SJSA1 (cell line): ENCODE data around the gene MYOM1. TPM values are rescaled to one million over a fixed set of nuclear protein-coding genes. Genes with fewer than 3 reads are reported as not detected.

Experiments used
- DNase-seq, 2 experiments: peaks; one replicate each; pipeline ENCODE4 v3.0.0-alpha.2; 2015 to 2020; ENCODE audit warnings: low spot score in 2 of 2, low read depth in 1 of 2
- H3K27ac ChIP-seq: fragments of 250-450 bp; sonication (Bioruptor Pico); 2 replicates; pipeline ENCODE4 v1.5.1; 2020; ENCODE audit warnings: mild to moderate bottlenecking, moderate library complexity
- H3K27me3 ChIP-seq: fragments of 250-450 bp; sonication (Bioruptor Pico); replicated peaks from 2 replicates; pipeline ENCODE4 v1.5.1; 2020; ENCODE audit warnings: mild to moderate bottlenecking, moderate library complexity
- H3K36me3 ChIP-seq: fragments of 250-450 bp; sonication (Bioruptor Pico); 2 replicates; pipeline ENCODE4 v1.5.1; 2020; ENCODE audit warnings: mild to moderate bottlenecking
- H3K4me1 ChIP-seq: fragments of 250-450 bp; sonication (Bioruptor Pico); replicated peaks from 2 replicates; pipeline ENCODE4 v1.6.1; 2021; ENCODE audit warnings: mild to moderate bottlenecking
- H3K4me3 ChIP-seq: fragments of 250-450 bp; sonication (Bioruptor Pico); 2 replicates; pipeline ENCODE4 v1.5.1; 2020; ENCODE audit warnings: mild to moderate bottlenecking
- H3K9me3 ChIP-seq: fragments of 250-450 bp; sonication (Bioruptor Pico); replicated peaks from 2 replicates; pipeline ENCODE4 v1.5.1; 2020; ENCODE audit warnings: mild to moderate bottlenecking
- total RNA-seq: library from RNA; depleted of rRNA; stranded (reverse); fragments of >200 nt; shearing (Covaris generic); gene quantifications from 2 replicates; pipeline ENCODE4 v1.2.3, GENCODE V29; 2014

The MYOM1 gene
- total RNA-seq, 1 experiment from 2014 or later, result not detected

DNA sequence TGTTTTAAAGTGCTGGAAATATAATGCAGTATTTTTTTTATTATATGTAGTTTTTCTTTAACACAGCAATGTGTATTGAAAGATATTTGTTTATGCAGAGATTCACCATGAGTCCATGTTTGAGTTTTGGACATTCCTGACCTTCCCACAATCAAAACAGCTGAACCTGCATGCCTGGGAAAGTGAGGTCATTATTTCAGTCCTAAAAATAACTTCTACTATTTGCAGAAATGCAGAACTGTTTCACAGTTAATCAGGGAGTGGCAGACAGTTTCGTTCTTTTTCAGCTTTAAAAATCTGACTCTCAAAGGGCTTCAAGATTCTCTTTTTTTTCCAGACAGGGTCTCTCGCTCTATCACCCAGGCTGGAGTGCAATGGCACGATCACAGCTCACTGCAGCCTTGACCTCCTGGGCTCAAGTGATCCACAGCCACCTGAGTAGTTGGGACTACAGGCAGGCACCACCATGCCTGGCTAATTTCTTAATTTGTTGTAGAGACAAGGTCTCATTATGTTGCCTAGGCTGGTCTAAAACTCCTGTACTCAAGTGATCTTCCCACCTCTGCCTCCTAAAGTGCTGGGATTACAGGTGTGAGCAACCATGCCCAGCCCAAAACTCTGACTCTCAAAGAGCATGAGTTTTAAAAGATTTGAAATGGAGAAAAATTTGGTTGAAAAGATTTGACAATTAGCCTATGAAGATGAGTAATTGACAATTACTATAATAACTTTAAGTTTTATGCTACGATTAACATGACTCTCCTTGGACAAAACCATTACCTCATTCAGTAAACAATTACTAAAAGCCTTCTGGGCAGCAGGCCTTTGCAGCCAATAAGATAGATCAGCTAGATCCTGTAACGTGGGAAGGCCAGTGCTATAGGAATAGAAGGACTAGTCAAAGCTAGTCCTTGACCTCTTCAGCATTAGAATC, 37.2 kb upstream of the MYOM1 start:
- peak overlapping the region; percentile 90 for H3K27ac ChIP-seq
- H3K36me3 ChIP-seq, result peaks cover 87% of the 10 kb centered on the region
- peaks cover 83% of the 10 kb centered on the region for H3K4me1 ChIP-seq
- no peaks in the 10 kb centered on the region for H3K9me3 ChIP-seq
- peak; percentile 63 to 80 for DNase-seq
- no peak overlapping the region for H3K4me3 ChIP-seq
- H3K27me3 ChIP-seq, result no peaks in the 10 kb centered on the region

DNA sequence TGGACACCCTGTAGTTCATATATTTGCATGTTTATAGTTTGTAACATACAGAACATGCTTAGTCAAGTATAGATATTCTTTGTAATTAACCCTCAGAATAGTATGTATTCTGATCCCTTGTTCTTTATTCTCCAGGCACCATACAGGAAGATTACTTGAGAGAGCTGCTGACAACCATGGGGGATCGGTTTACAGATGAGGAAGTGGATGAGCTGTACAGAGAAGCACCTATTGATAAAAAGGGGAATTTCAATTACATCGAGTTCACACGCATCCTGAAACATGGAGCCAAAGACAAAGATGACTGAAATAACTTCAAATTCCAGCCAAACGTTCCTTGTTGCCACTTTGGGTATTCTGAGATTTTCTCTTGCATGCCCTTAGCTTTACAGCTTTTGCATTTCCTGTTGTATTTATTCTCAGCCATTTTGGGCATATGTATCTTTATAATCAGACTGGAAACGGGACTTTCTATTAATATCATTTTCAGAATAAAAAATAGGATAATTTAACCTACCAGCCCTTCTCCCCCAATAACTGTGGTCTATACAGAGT, 35.9 kb upstream of the MYOM1 start:
- no peaks in the 10 kb centered on the region for H3K9me3 ChIP-seq
- H3K4me1 ChIP-seq, result peaks cover 89% of the 10 kb centered on the region
- H3K36me3 ChIP-seq, result peaks cover 81% of the 10 kb centered on the region
- H3K27me3 ChIP-seq, result no peaks in the 10 kb centered on the region
- no peak overlapping the region for H3K4me3 ChIP-seq
- DNase-seq, result no peak
- peak overlapping the region; percentile 90; the same call in 1 of the 2 replicates for H3K27ac ChIP-seq

- Histone ChIP-seq H3K27ac (no peak overlapping the region), H3K4me1 (peaks cover 89% of the 10 kb centered on the region), H3K9me3 (no peaks in the 10 kb centered on the region), H3K36me3 (peaks cover 82% of the 10 kb centered on the region), H3K27me3 (no peaks in the 10 kb centered on the region), H3K4me3 (no peak overlapping the region)
- DNase-seq, result no peak
These were observed 35.0 kb upstream of the MYOM1 start for GRCh38 chr18:3254725-3255124.

DNA sequence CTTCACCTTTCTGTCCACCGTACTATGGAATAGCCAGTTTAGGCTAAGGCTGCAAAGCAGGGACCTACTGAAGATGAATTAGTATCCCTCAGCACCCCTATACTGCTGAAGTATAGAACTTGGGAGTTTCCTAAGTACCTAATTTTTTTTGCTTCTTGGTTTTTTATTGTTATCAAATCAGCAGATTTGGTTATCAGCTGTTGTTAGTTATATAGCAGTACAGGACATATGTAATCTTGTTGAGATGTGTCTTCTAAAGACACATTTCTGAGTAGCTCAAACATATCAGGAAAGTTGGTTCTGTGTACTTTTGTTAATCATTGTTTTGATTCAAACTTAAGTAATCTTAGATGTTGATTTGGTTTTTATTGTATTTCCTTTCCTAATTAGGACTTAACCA, 33.1 kb upstream of the MYOM1 start:
- no peaks in the 10 kb centered on the region for H3K9me3 ChIP-seq
- H3K4me1 ChIP-seq, result peaks cover 76% of the 10 kb centered on the region
- H3K36me3 ChIP-seq, result peaks cover 82% of the 10 kb centered on the region
- no peaks in the 10 kb centered on the region for H3K27me3 ChIP-seq
- no peak for DNase-seq
- no peak overlapping the region for H3K4me3 ChIP-seq
- peak overlapping the region; percentile 99 for H3K27ac ChIP-seq

DNA sequence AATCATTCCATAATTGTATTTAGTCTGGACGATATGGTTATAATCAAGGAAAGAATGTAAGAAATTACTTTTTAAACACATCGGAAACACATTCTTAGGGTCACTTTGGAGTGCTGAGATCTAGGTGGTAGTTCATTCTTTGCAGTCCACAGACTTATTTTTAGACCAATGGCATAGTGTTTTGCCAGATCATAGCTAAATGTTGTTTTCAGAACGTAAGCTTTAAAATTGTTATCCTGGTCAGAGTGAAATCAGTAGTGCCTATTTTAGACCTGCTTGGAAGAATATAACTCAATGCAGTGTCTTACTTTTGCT, 32.2 kb upstream of the MYOM1 start:
- Histone ChIP-seq H3K27ac (peak overlapping the region; percentile 99), H3K4me3 (no peak overlapping the region), H3K9me3 (no peaks in the 10 kb centered on the region), H3K4me1 (peaks cover 70% of the 10 kb centered on the region), H3K36me3 (peaks cover 75% of the 10 kb centered on the region), H3K27me3 (no peaks in the 10 kb centered on the region)
- peak in 1 of 2 experiments; percentile 77 for DNase-seq

DNA sequence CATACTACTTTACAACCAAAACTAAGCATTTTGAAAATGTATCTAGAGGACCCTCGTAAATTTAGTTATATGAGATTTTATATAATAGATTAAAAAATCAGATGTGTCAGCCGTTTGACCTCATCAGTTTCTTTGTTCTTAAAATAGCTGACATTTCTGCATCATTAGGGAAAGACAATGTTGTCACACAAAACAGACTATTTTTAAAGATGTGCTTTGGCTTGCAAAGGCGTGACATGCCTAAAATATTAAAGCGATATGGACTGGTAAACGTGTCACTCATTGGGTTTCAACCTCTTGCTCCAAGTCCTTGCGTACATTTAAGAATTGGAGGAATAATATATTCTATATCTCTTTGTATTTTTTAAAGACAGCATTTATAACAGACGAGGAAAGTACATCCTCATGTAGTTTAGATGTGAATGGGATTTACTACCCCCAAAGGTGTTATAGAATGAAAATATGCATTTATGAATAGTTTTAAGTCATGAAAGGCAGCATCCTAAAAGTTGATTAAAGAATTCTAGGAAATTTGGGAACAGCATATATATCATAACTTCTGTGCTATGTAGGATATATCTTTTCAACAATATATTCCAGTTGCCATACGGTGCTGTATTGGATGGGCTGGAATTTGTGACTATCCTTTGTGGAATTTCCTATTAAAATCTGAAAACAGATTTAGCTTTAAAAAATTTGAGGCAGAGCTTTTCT, 31.6 kb upstream of the MYOM1 start:
- Histone ChIP-seq H3K4me3 (peak overlapping the region; percentile 1; the same call in 1 of the 2 replicates), H3K4me1 (peaks cover 71% of the 10 kb centered on the region), H3K27ac (peak overlapping the region; percentile 99), H3K9me3 (no peaks in the 10 kb centered on the region), H3K36me3 (peaks cover 71% of the 10 kb centered on the region), H3K27me3 (no peaks in the 10 kb centered on the region)
- DNase-seq, result peak in 1 of 2 experiments; percentile 64

- Histone ChIP-seq H3K27me3 (no peaks in the 10 kb centered on the region), H3K36me3 (peaks cover 61% of the 10 kb centered on the region), H3K4me3 (peak overlapping the region; percentile 89), H3K4me1 (peaks cover 71% of the 10 kb centered on the region), H3K27ac (peak overlapping the region; percentile 99), H3K9me3 (no peaks in the 10 kb centered on the region)
- peak in 1 of 2 experiments; percentile 81 for DNase-seq
These were observed 30.7 kb upstream of the MYOM1 start for GRCh38 chr18:3250237-3251107.

DNA sequence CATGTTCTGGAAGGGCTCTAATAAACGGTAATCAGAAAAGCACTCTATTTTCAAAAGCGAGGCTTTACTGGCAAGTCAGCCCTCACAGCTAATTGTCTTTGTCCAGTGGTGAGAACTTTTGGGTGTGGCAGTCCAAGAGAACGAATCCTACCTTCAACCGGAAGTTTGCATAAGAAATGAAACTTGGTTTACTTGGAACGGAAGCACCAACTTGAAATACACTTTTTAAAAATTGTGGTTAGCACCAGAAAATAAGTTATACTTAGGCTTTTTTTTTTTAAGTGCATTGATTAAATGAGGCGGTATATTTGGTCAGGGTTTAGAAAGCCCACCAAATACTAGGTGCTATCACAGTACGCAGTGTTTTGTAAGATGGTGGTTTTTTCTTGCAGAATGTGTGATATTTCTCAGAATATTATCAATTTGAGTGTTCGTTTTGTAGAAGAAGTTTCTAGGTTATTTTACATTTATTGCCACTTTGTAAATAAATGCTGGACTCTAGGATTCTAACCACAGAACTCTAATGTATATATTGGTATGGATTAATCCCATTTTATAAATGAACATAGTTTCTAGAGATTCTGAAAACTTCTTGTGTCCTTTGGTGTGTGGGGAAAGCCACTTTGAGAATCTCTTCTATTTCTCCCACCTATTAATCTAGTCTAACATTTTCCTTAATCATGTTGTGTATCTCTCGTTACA, 29.0 kb upstream of the MYOM1 start:
- peaks cover 54% of the 10 kb centered on the region for H3K4me1 ChIP-seq
- H3K27ac ChIP-seq, result peak overlapping the region; percentile 99
- H3K4me3 ChIP-seq, result peak overlapping the region; percentile 89
- H3K9me3 ChIP-seq, result no peaks in the 10 kb centered on the region
- H3K36me3 ChIP-seq, result peaks cover 45% of the 10 kb centered on the region
- no peaks in the 10 kb centered on the region for H3K27me3 ChIP-seq
- peak in 1 of 2 experiments; percentile 66 for DNase-seq

GRCh38 chr18:3248062-3248657, 28.4 kb upstream of the MYOM1 start:
- H3K36me3 ChIP-seq, result peaks cover 38% of the 10 kb centered on the region
- no peak for DNase-seq

GRCh38 chr18:3247240-3248061, 27.7 kb upstream of the MYOM1 start, which contains the start of gene MYL12A:
Gene MYL12A, plus strand, starts transcription at chr18:3247801. Its CDS starts 5,447 bp downstream, at chr18:3253248.
- Histone ChIP-seq H3K4me3 (peak within 1 kb of the TSS; percentile 89), H3K27ac (peak within 1 kb of the TSS; percentile 99), H3K9me3 (no peaks in the 10 kb centered on the region), H3K36me3 (peaks cover 31% of the 10 kb centered on the region), H3K27me3 (no peaks in the 10 kb centered on the region), H3K4me1 (peaks cover 40% of the 10 kb centered on the region)
- peak; percentile 98 to 100 for DNase-seq

More at GRCh38 chr18:3248062-3248657, 28.4 kb upstream of the MYOM1 start:
- no peaks in the 10 kb centered on the region for H3K27me3 ChIP-seq
- no peaks in the 10 kb centered on the region for H3K9me3 ChIP-seq
- peaks cover 48% of the 10 kb centered on the region for H3K4me1 ChIP-seq
- peak overlapping the region; percentile 99 for H3K27ac ChIP-seq
- H3K4me3 ChIP-seq, result peak overlapping the region; percentile 89

DNA sequence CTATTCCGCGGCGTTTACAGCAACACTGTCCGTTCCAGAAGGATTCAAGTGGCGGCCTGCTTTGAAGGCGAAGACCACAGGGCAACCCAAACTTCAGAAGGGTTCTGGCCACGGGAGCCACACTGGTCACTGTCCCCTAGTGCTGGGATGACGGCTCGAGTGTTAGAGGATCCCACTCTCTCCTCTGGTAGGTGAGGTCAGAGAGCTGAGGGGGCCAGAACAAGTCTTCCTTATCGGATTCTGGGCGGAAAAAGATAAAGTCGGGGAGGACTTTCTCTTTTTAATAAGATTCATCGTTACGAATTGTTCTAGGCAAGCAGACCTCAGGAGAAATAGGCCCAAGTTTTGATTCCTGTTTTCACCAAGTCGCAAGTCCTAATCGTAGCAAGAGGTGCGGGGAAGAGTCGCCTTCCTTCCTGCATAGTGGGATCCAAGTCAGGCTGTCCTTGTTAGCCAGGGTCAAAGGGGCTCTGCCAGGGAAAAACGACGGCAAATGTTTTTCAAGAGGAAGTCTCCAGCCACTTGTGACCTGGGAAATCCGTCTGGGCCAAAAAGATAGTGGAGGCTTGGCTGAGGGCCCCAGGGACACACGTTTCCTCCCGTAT, 27.0 kb upstream of the MYOM1 start:
- Histone ChIP-seq H3K27me3 (no peaks in the 10 kb centered on the region), H3K36me3 (peaks cover 30% of the 10 kb centered on the region), H3K4me3 (peak overlapping the region; percentile 89), H3K27ac (peak overlapping the region; percentile 99), H3K9me3 (no peaks in the 10 kb centered on the region), H3K4me1 (peaks cover 33% of the 10 kb centered on the region)
- DNase-seq, result peak in 1 of 2 experiments; percentile 35
